WTC11 (cell line): ENCODE results near the gene OR52E5.

Experiments
- CBFB ChIP-seq: sonication (generic); formaldehyde crosslinking; IDR thresholded peaks from 2 replicates; pipeline ENCODE4 v1.8.1; 2022; ENCODE audit warnings: mild to moderate bottlenecking, low read depth, missing genetic modification reagents
- CREB1 ChIP-seq: sonication (generic); formaldehyde crosslinking; IDR thresholded peaks from 2 replicates; pipeline ENCODE4 v1.8.0; 2023; ENCODE audit warnings: mild to moderate bottlenecking, missing genetic modification reagents
- ESRRA ChIP-seq: sonication (generic); formaldehyde crosslinking; IDR thresholded peaks from 2 replicates; pipeline ENCODE4 v1.8.1; 2022; ENCODE audit warnings: mild to moderate bottlenecking, missing genetic modification reagents, borderline replicate concordance
- ETV6 ChIP-seq: sonication (generic); formaldehyde crosslinking; IDR thresholded peaks from 2 replicates; pipeline ENCODE4 v1.8.1; 2022; ENCODE audit warnings: mild to moderate bottlenecking, missing genetic modification reagents
- IRF2 ChIP-seq: sonication (generic); formaldehyde crosslinking; IDR thresholded peaks from 2 replicates; pipeline ENCODE4 v1.8.0; 2022; ENCODE audit warnings: low read depth, missing genetic modification reagents, borderline replicate concordance
- NR1H2 ChIP-seq: sonication (generic); formaldehyde crosslinking; IDR thresholded peaks from 2 replicates; pipeline ENCODE4 v1.9.0; 2021; ENCODE audit warnings: mild to moderate bottlenecking, moderate library complexity, missing genetic modification reagents
- NR2C2 ChIP-seq: sonication (generic); formaldehyde crosslinking; IDR thresholded peaks from 2 replicates; pipeline ENCODE4 v1.8.0; 2022; ENCODE audit warnings: mild to moderate bottlenecking, missing genetic modification reagents
- RORB ChIP-seq: fragments of 250-450 bp; sonication (Bioruptor Pico); IDR thresholded peaks from 2 replicates; pipeline ENCODE4 v1.9.0; 2021; ENCODE audit warnings: mild to moderate bottlenecking
- ZNF416 ChIP-seq: fragments of 250-450 bp; sonication (Bioruptor Pico); IDR thresholded peaks from 2 replicates; pipeline ENCODE4 v1.9.0; 2021; ENCODE audit warnings: mild to moderate bottlenecking, inconsistent platforms
- TF ChIP-seq, protein P1 (sequence below): sonication (generic); formaldehyde crosslinking; IDR thresholded peaks from 2 replicates; pipeline ENCODE4 v1.8.1; 2022; ENCODE audit warnings: low read depth, mild to moderate bottlenecking, moderate library complexity, missing genetic modification reagents, borderline replicate concordance
- TF ChIP-seq, protein P2 (sequence below): sonication (generic); formaldehyde crosslinking; conservative IDR thresholded peaks from 2 replicates; pipeline ENCODE4 v1.8.1; 2023; ENCODE audit warnings: mild to moderate bottlenecking, low read depth, missing genetic modification reagents, moderate library complexity
- TF ChIP-seq, protein P3 (sequence below): fragments of 200-600 bp; IDR thresholded peaks from 2 replicates; pipeline ENCODE4 v1.8.0; 2022; ENCODE audit warnings: antibody characterized with exemption
- TF ChIP-seq, protein P4 (sequence below): sonication (generic); formaldehyde crosslinking; IDR thresholded peaks from 2 replicates; pipeline ENCODE4 v1.8.0; 2022; ENCODE audit warnings: mild to moderate bottlenecking, missing genetic modification reagents
- TF ChIP-seq, protein P5 (sequence below): sonication (generic); formaldehyde crosslinking; IDR thresholded peaks from 2 replicates; pipeline ENCODE4 v1.8.1; 2023; ENCODE audit warnings: mild to moderate bottlenecking, missing genetic modification reagents

DNA sequence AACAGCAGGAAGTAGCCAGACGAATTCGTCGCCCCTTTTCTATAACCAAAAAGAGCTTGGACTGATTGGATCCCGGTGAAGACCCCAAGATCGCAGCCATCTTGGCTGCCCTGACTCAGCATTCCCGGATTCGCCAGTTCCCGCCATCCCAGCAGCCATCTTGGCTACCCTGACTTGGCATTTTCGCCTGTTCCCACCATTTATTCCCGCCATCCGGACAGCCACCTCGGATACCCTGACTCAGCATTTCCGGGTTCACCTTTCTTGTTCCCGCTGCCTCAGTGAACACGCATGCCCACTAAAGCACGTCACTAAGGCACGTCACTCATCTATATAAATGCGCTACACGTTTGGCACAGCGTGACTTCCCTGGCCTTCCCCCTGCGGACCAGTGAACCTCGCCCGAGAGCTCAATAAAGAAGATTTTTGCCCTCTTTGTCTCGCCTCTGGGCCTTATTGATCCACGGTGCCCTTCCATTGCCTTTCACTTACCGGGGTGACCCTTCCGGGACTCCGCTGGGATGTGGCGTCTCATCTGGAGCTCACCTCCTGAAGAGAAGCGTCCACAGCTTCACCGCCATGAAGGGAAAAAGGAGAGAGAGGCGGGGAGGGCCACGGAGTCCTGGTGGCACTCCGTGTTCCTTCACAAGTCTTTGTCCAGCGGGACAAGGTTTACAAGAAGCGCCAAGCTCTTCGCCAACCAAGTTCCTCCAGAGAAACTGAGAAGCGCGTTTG is 45.0 kb downstream of the OR52E5 start:
- TF ChIP-seq NR2C2, result no peak
- TF ChIP-seq, protein P1, sequence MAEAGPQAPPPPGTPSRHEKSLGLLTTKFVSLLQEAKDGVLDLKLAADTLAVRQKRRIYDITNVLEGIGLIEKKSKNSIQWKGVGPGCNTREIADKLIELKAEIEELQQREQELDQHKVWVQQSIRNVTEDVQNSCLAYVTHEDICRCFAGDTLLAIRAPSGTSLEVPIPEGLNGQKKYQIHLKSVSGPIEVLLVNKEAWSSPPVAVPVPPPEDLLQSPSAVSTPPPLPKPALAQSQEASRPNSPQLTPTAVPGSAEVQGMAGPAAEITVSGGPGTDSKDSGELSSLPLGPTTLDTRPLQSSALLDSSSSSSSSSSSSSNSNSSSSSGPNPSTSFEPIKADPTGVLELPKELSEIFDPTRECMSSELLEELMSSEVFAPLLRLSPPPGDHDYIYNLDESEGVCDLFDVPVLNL (CRISPR knock-in tag), result no peak
- TF ChIP-seq NR1H2 (CRISPR knock-in tag), result no peak
- TF ChIP-seq ETV6 (CRISPR knock-in tag), result no peak
- TF ChIP-seq, protein P2, sequence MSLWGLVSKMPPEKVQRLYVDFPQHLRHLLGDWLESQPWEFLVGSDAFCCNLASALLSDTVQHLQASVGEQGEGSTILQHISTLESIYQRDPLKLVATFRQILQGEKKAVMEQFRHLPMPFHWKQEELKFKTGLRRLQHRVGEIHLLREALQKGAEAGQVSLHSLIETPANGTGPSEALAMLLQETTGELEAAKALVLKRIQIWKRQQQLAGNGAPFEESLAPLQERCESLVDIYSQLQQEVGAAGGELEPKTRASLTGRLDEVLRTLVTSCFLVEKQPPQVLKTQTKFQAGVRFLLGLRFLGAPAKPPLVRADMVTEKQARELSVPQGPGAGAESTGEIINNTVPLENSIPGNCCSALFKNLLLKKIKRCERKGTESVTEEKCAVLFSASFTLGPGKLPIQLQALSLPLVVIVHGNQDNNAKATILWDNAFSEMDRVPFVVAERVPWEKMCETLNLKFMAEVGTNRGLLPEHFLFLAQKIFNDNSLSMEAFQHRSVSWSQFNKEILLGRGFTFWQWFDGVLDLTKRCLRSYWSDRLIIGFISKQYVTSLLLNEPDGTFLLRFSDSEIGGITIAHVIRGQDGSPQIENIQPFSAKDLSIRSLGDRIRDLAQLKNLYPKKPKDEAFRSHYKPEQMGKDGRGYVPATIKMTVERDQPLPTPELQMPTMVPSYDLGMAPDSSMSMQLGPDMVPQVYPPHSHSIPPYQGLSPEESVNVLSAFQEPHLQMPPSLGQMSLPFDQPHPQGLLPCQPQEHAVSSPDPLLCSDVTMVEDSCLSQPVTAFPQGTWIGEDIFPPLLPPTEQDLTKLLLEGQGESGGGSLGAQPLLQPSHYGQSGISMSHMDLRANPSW (CRISPR knock-in tag), result no peak
- TF ChIP-seq, protein P3, sequence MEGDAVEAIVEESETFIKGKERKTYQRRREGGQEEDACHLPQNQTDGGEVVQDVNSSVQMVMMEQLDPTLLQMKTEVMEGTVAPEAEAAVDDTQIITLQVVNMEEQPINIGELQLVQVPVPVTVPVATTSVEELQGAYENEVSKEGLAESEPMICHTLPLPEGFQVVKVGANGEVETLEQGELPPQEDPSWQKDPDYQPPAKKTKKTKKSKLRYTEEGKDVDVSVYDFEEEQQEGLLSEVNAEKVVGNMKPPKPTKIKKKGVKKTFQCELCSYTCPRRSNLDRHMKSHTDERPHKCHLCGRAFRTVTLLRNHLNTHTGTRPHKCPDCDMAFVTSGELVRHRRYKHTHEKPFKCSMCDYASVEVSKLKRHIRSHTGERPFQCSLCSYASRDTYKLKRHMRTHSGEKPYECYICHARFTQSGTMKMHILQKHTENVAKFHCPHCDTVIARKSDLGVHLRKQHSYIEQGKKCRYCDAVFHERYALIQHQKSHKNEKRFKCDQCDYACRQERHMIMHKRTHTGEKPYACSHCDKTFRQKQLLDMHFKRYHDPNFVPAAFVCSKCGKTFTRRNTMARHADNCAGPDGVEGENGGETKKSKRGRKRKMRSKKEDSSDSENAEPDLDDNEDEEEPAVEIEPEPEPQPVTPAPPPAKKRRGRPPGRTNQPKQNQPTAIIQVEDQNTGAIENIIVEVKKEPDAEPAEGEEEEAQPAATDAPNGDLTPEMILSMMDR, result no peak
- no peak for TF ChIP-seq ESRRA (CRISPR knock-in tag)
- no peak for TF ChIP-seq ZNF416 (CRISPR knock-in tag)
- TF ChIP-seq, protein P4, sequence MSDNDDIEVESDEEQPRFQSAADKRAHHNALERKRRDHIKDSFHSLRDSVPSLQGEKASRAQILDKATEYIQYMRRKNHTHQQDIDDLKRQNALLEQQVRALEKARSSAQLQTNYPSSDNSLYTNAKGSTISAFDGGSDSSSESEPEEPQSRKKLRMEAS (CRISPR knock-in tag), result no peak
- no peak for TF ChIP-seq CREB1 (CRISPR knock-in tag)
- TF ChIP-seq CBFB (CRISPR knock-in tag), result no peak
- no peak for TF ChIP-seq RORB (CRISPR knock-in tag)
- TF ChIP-seq IRF2 (CRISPR knock-in tag), result no peak
- TF ChIP-seq, protein P5, sequence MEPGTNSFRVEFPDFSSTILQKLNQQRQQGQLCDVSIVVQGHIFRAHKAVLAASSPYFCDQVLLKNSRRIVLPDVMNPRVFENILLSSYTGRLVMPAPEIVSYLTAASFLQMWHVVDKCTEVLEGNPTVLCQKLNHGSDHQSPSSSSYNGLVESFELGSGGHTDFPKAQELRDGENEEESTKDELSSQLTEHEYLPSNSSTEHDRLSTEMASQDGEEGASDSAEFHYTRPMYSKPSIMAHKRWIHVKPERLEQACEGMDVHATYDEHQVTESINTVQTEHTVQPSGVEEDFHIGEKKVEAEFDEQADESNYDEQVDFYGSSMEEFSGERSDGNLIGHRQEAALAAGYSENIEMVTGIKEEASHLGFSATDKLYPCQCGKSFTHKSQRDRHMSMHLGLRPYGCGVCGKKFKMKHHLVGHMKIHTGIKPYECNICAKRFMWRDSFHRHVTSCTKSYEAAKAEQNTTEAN (CRISPR knock-in tag), result no peak
